Epithelial cell of proximal tubule (primary cell): Measurements from ENCODE around the gene FAM222A. TPM values are rescaled to one million over a fixed set of nuclear protein-coding genes. Genes with fewer than 3 reads are reported as not detected.

Experiments
- DNase-seq: peaks from one replicate; pipeline ENCODE4 v3.0.0-alpha.2; 2011; ENCODE audit warnings: low read depth
- H3K4me3 ChIP-seq: 2 replicates; pipeline ENCODE4 v1.5.1; 2011; ENCODE audit warnings: low read depth, mild to moderate bottlenecking, low read length
- CTCF ChIP-seq: conservative IDR thresholded peaks from 2 replicates; pipeline ENCODE4 v1.5.1; 2012; ENCODE audit warnings: low read depth, mild to moderate bottlenecking, low read length
- total RNA-seq: library from RNA; depleted of rRNA; stranded (reverse); fragments of >200 nt; gene quantifications from 2 replicates; pipeline ENCODE4 v1.2.3, GENCODE V29; 2015

Gene FAM222A
- total RNA-seq, 1 donor from 2014 or later: 0.52 TPM

GRCh38 chr12:109785854-109786253, 72.2 kb downstream of the FAM222A start:
- TF ChIP-seq CTCF: no peak
- H3K4me3 ChIP-seq: no peak overlapping the region
- no peak for DNase-seq

GRCh38 chr12:109786799-109787198, 73.2 kb downstream of the FAM222A start:
- TF ChIP-seq CTCF: no peak
- H3K4me3 ChIP-seq: no peak overlapping the region
- DNase-seq: no peak

DNA sequence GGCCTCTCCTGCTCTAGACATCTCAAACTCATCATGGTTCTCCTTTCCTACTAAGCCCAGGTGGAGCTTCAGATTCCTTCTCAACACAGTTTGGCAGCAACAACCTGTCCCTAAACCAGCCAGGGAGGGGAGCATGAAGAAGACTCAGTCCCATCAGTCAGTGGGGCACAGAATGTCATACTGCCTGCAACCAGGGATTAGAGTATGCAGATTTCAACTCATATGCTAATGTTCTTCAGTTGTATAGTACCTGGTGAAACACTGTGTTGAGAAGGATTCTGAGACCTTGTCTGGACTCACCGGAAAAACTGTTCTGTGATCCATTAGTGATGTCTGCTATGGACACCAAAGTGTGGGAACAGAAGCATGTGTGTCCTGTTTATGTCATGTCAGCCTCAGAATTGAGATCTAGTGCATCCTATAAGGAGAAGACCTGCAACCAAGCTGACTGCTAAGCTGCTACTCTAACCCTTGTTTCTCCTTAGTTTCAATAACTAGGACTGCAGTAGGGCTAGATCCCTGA, 76.0 kb downstream of the FAM222A start:
- TF ChIP-seq CTCF: no peak
- no peak for DNase-seq
- no peak overlapping the region for H3K4me3 ChIP-seq

DNA sequence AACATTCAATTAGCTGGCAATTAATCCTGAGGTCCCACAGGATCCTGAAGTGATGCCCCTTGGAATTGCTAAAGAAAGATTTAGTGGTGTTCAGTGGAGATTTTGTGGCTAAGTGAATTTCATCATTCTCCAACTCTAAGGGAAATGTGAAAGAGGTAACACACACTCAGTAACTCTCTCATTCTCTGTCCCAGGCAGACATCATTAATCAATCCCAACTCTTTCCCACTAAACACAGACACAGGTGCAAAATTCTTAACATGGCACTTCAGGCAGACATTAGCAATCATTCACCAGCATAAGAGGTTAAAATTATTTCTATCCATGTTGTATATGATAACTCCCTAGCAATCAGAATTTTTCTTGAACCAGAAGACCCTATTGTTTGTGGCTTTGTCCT, 79.4 kb downstream of the FAM222A start:
- no peak for TF ChIP-seq CTCF
- no peak for DNase-seq
- H3K4me3 ChIP-seq: no peak overlapping the region

- no peak for TF ChIP-seq CTCF
Observed at GRCh38 chr12:109793411-109793810, 79.8 kb downstream of the FAM222A start.

DNA sequence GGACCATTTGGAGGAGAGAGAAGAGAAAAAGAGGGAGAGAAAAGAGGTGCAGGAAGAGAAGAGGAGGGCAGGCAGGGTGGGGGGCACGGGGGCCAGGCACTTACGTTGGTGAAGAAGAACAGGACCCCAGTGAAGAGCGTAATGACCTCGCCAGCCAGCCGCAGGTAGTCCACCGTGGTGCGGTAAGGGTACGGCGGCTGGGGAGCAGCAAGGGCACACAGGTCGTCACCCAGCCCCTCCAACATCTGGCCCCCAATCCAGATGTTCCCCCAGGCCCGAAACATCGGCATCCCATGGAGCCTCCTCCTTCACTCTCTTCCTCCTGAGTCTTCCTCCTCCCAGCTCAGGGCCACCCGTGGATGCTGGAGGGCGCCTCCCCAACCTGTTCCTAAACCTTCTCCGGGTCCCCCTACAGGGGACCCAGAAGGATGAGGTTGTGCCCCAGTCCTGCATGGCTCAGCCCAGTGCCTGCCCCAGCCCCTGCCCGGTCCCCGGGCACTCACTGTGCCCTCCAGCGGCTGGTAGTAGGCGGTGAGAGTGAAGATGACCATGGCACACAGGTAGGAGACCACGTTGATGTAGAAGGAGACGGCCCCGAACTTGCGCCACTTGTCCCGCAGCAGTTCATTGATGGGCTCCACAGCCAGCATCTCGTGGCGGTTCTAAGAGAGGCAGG, 80.3 kb downstream of the FAM222A start:
- DNase-seq: no peak
- no peak overlapping the region for H3K4me3 ChIP-seq
- no peak for TF ChIP-seq CTCF

More at GRCh38 chr12:109793411-109793810, 79.8 kb downstream of the FAM222A start:
- no peak overlapping the region for H3K4me3 ChIP-seq
- DNase-seq: no peak

DNA sequence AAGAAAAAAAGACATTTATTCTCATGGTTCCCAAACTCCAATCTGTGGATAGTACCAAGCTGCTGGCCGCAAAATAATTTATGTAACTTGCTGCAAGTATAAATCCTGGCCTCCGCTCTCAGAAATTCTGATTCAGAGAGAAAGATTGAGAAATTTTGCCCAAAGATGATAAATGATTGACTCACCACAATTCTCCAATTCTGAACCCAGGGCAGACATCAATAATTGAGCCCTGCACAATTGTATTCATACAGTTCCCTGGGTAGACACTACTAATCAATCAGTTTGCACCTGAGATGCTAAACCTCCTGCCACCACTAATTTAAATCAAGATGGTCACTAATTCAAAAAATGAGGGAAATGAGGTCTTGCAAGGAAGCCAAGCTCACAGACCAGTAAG, 81.4 kb downstream of the FAM222A start:
- TF ChIP-seq CTCF: no peak
- DNase-seq: no peak
- no peak overlapping the region for H3K4me3 ChIP-seq
